Measurements from ENCODE around the gene TMEM108.

GRCh38 chr3:133439563-133439962 lies 401.4 kb downstream of the TMEM108 start:
- TF ChIP-seq, protein P1, sequence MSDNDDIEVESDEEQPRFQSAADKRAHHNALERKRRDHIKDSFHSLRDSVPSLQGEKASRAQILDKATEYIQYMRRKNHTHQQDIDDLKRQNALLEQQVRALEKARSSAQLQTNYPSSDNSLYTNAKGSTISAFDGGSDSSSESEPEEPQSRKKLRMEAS (IDR thresholded peaks at IDR 0.05; ENCODE audit: low read depth, low read length): no peak
- TF ChIP-seq ZNF384 (IDR thresholded peaks at IDR 0.05; ENCODE audit: borderline replicate concordance, low read depth, low read length): no peak
- TF ChIP-seq CBX5 (IDR thresholded peaks at IDR 0.05; ENCODE audit: low read depth): no peak
- TF ChIP-seq CEBPB (IDR thresholded peaks at IDR 0.05; ENCODE audit: borderline replicate concordance in 1 of 2, low read depth in 2 of 2, low read length in 2 of 2): no peak
- no peak for TF ChIP-seq POLR2AphosphoS2 (IDR thresholded peaks at IDR 0.05; ENCODE audit: low read depth, low read length)
- TF ChIP-seq POLR2A (IDR thresholded peaks at IDR 0.05; ENCODE audit: low read depth, low read length): no peak
- TF ChIP-seq CREM (IDR thresholded peaks at IDR 0.05; ENCODE audit: low read depth): no peak
- no peak for TF ChIP-seq FOS (IDR thresholded peaks at IDR 0.05; ENCODE audit: borderline replicate concordance, extremely low read depth, insufficient read length)
- TF ChIP-seq WRNIP1 (IDR thresholded peaks at IDR 0.05; ENCODE audit: borderline replicate concordance, low read depth, low read length): no peak
- no peak for TF ChIP-seq CREB1 (IDR thresholded peaks at IDR 0.05; ENCODE audit: low read depth)
- TF ChIP-seq CHD2 (IDR thresholded peaks at IDR 0.05; ENCODE audit: borderline replicate concordance, low read depth, low read length): no peak
- TF ChIP-seq EP300 (IDR thresholded peaks at IDR 0.05; ENCODE audit: borderline replicate concordance in 1 of 2, control insufficient read depth in 1 of 2, low read depth in 2 of 2, low read length in 2 of 2): no peak
- TF ChIP-seq MTA3 (IDR thresholded peaks at IDR 0.05; ENCODE audit: borderline replicate concordance, low read length): no peak

Data from GM12878 (cell line).